Measurements from ENCODE around the gene RBPJL.

DNA sequence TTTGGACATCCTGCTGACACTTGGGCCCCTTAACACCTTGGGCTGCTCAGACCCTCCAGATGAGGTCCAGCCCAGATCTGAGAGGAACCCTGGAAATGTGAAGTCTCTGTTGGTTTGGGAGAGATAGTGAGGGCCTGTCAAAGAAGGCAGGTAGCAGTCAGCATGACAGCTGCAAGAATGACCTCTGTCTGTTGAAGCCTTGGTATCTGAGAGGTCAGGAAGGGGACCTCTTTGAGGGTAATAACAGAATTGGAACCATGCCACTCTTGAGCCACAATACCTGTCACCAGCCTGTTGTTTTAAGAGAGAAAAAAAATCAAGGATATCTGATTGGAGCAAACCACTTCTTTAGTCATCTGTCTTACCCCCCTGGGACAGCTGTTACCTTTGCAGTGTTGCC lies 60.5 kb downstream of the RBPJL start:
- TF ChIP-seq, protein P1, sequence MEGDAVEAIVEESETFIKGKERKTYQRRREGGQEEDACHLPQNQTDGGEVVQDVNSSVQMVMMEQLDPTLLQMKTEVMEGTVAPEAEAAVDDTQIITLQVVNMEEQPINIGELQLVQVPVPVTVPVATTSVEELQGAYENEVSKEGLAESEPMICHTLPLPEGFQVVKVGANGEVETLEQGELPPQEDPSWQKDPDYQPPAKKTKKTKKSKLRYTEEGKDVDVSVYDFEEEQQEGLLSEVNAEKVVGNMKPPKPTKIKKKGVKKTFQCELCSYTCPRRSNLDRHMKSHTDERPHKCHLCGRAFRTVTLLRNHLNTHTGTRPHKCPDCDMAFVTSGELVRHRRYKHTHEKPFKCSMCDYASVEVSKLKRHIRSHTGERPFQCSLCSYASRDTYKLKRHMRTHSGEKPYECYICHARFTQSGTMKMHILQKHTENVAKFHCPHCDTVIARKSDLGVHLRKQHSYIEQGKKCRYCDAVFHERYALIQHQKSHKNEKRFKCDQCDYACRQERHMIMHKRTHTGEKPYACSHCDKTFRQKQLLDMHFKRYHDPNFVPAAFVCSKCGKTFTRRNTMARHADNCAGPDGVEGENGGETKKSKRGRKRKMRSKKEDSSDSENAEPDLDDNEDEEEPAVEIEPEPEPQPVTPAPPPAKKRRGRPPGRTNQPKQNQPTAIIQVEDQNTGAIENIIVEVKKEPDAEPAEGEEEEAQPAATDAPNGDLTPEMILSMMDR (IDR thresholded peaks at IDR 0.05), result no peak
- no peak for TF ChIP-seq POLR2A (IDR thresholded peaks at IDR 0.05)

All from uterus (tissue), 2 donors.